ENCODE measurements around the gene ETNK2. TPM values are rescaled to one million over a fixed set of nuclear protein-coding genes. Genes with fewer than 3 reads are reported as not detected.
"Not testable (repeated sequence)": the region's sequence is repeated elsewhere in the genome, so short reads cannot be mapped to it uniquely, and the experiment has no call there.

Gene ETNK2
- total RNA-seq, 1 donor from 2014 or later = 15.6 TPM

DNA sequence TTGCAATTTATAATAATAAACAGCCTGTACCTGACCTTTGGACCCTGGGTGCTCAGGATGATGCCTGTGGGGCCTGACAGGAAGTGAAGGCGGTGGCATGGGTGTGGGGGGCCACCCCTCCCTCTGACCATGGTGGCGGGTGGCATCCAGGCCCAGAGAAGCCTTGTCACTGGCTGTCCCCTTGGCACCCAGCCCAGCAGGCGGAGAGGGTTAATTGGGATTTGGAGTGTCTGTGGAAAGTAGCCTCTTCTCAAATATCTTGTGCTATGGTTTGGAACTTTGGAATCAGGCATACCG, 58.5 kb downstream of the ETNK2 start:
- H3K4me3 ChIP-seq (ENCODE audit: low read depth, low read length) = no peak overlapping the region
- no peak for DNase-seq (ENCODE audit: low read depth)
- TF ChIP-seq CTCF (conservative IDR thresholded peaks at IDR 0.05; ENCODE audit: low read depth, low read length) = no peak

DNA sequence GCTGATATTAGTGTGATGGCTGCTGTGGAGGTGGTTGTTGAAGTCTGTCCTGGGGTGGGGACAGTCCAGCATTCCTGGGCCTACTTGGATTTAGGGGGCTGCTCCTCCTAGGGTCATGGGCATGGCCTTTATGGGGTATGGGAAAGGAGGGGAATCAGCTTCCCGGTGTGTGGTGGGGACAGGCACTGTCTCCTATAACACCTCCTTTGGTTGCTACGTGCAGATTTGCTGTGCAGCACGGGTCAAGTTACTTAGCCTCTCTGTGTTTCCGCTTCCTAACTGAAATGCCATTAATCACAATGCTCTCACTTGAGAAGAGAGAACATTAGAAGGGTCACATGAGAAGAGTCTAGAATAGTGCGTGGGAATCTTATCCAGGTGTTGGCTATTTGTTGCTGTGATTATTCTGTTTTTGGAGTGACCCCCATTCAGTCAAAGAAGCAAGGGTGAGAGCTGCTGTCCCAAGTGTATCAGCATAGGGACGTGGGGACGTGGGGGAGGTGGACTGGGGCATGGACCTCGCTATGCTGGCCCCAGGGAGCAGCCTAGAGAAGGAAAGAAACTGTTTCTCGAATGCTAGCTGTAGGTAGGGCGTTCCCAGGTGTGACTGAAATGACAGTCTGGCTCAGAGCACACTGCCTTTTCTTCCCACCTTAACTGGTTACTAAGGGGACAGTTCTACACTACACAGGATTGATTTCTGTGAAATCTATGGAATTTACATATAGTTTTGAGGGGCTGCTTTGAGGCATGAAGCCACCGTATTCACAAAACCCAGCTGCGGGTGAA, 59.0 kb downstream of the ETNK2 start:
- DNase-seq (ENCODE audit: low read depth) = no peak
- TF ChIP-seq CTCF (conservative IDR thresholded peaks at IDR 0.05; ENCODE audit: low read depth, low read length) = no peak
- H3K4me3 ChIP-seq (ENCODE audit: low read depth, low read length) = no peak overlapping the region

GRCh38 chr1:204091787-204092312, 60.0 kb downstream of the ETNK2 start:
- H3K4me3 ChIP-seq (ENCODE audit: low read depth, low read length) = no peak overlapping the region
- TF ChIP-seq CTCF (conservative IDR thresholded peaks at IDR 0.05; ENCODE audit: low read depth, low read length) = no peak
- no peak for DNase-seq (ENCODE audit: low read depth)

- no peak for DNase-seq (ENCODE audit: low read depth)
- no peak for TF ChIP-seq CTCF (conservative IDR thresholded peaks at IDR 0.05; ENCODE audit: low read depth, low read length)
- H3K4me3 ChIP-seq (ENCODE audit: low read depth, low read length) = no peak overlapping the region
Observed at GRCh38 chr1:204091066-204091465, 60.8 kb downstream of the ETNK2 start.

DNA sequence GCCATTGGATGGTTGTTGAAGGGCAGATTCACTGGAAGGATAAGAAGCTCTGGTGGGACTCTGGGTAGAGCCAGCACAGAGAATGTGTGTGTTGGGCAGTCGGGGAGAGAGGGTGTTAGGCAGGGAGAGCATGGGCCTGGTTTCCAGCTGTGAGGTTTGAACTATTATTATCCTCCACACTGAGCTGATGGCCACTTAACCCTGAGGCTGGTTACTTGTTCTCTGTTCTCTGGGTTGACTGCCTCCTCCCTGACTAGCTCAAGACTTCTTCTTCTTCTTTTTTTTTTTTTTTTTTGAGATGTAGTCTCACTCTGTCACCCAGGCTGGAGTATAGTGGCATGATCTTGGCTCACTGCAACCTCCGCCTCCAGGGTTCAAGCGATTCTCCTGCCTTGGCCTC, 61.7 kb downstream of the ETNK2 start:
- DNase-seq (ENCODE audit: low read depth) = not testable (repeated sequence)

GRCh38 chr1:204089044-204089751, 62.6 kb downstream of the ETNK2 start:
- TF ChIP-seq CTCF (conservative IDR thresholded peaks at IDR 0.05; ENCODE audit: low read depth, low read length) = no peak
- H3K4me3 ChIP-seq (ENCODE audit: low read depth, low read length) = no peak overlapping the region
- DNase-seq (ENCODE audit: low read depth) = no peak

More for the DNA sequence above, 61.7 kb downstream of the ETNK2 start:
- not testable (repeated sequence) for H3K4me3 ChIP-seq (ENCODE audit: low read depth, low read length)

- H3K4me3 ChIP-seq (ENCODE audit: low read depth, low read length) = no peak overlapping the region
- no peak for DNase-seq (ENCODE audit: low read depth)
- no peak for TF ChIP-seq CTCF (conservative IDR thresholded peaks at IDR 0.05; ENCODE audit: low read depth, low read length)
Observed at GRCh38 chr1:204088596-204088995, 63.2 kb downstream of the ETNK2 start.
